Vagina (tissue), 2 donors: ENCODE data around the gene PAPPA. TPM values are rescaled to one million over a fixed set of nuclear protein-coding genes. Genes with fewer than 3 reads are reported as not detected.

Source experiments
- DNase-seq, 2 donors: peaks; one replicate each; pipeline ENCODE4 v3.0.0-alpha.2; 2017; ENCODE audit errors: extremely low spot score in 2 of 2
- H3K27ac ChIP-seq: fragments of 200-600 bp; sonication (generic); one replicate; pipeline ENCODE4 v1.5.1; 2019
- H3K27me3 ChIP-seq: fragments of 200-600 bp; sonication (generic); one replicate; pipeline ENCODE4 v1.5.1; 2019
- H3K36me3 ChIP-seq, 2 donors: fragments of 200-600 bp; sonication (generic); one replicate each; pipeline ENCODE4 v1.5.1; 2017 to 2019
- H3K4me1 ChIP-seq: fragments of 200-600 bp; sonication (generic); one replicate; pipeline ENCODE4 v1.5.1; 2019
- H3K4me3 ChIP-seq, 2 donors: fragments of 200-600 bp; sonication (generic); 1 replicate in 1 of 2; 2 replicates in 1 of 2; pipeline ENCODE4 v1.5.1; 2016 to 2019
- H3K9me3 ChIP-seq: fragments of 200-600 bp; sonication (generic); one replicate; pipeline ENCODE4 v1.5.1; 2019
- CTCF ChIP-seq, 3 experiments: fragments of 450-650 bp in 2 of 3; fragments of 200-600 bp in 1 of 3; sonication (generic) in 1 of 3; IDR thresholded peaks; one replicate each; pipeline ENCODE4 v1.5.1; 2017 to 2019; ENCODE audit warnings: antibody characterized with exemption in 3 of 3, mild to moderate bottlenecking in 2 of 3, moderate library complexity in 2 of 3
- POLR2A ChIP-seq, 2 donors: fragments of 450-650 bp; IDR thresholded peaks; one replicate each; pipeline ENCODE4 v1.6.1; 2017; ENCODE audit warnings: antibody characterized with exemption in 2 of 2, mild to moderate bottlenecking in 2 of 2, moderate library complexity in 2 of 2
- POLR2AphosphoS5 ChIP-seq, 2 donors: sonication (generic); formaldehyde crosslinking; IDR thresholded peaks; one replicate each; pipeline ENCODE4 v1.9.0; 2017; ENCODE audit warnings: antibody characterized with exemption in 2 of 2, mild to moderate bottlenecking in 2 of 2, low read depth in 1 of 2; ENCODE audit not compliant: insufficient read depth in 1 of 2
- intact Hi-C: fragments of 100-400 bp; cut with DNase I; formaldehyde crosslinking; loops from one replicate; pipeline ENCODE4 v1.15.1; 2023
- total RNA-seq: library from RNA; depleted of rRNA; stranded (reverse); fragments of >200 nt; gene quantifications from one replicate; pipeline ENCODE4 v1.2.3, GENCODE V29; 2016

PAPPA gene
- total RNA-seq, 1 donor from 2014 or later = 4.4 TPM

GRCh38 chr9:116416421-116416820 is 262.8 kb downstream of the PAPPA start:
- Histone ChIP-seq H3K4me1 (no peaks in the 10 kb centered on the region), H3K27ac (no peak overlapping the region), H3K27me3 (no peaks in the 10 kb centered on the region), H3K36me3 (no peaks in the 10 kb centered on the region), H3K4me3 (no peak overlapping the region), H3K9me3 (no peaks in the 10 kb centered on the region)
- intact Hi-C loops = no loop called here
- no peak for DNase-seq
- TF ChIP-seq POLR2A (IDR thresholded peaks at IDR 0.05) (no peak), CTCF (IDR thresholded peaks at IDR 0.05) (no peak), POLR2AphosphoS5 (IDR thresholded peaks at IDR 0.05; ENCODE audit: insufficient read depth in 1 of 2, low read depth in 1 of 2) (no peak)

GRCh38 chr9:116417464-116417863 is 263.9 kb downstream of the PAPPA start:
- Histone ChIP-seq H3K4me3 (no peak overlapping the region), H3K27me3 (no peaks in the 10 kb centered on the region), H3K4me1 (no peaks in the 10 kb centered on the region), H3K36me3 (no peaks in the 10 kb centered on the region), H3K27ac (no peak overlapping the region), H3K9me3 (no peaks in the 10 kb centered on the region)
- DNase-seq = no peak
- intact Hi-C loops = no loop called here
- no peak for TF ChIP-seq POLR2AphosphoS5 (IDR thresholded peaks at IDR 0.05; ENCODE audit: insufficient read depth in 1 of 2, low read depth in 1 of 2)
- TF ChIP-seq POLR2A (IDR thresholded peaks at IDR 0.05) = no peak
- no peak for TF ChIP-seq CTCF (IDR thresholded peaks at IDR 0.05)

GRCh38 chr9:116419181-116419580 is 265.6 kb downstream of the PAPPA start:
- H3K4me3 ChIP-seq = no peak overlapping the region
- no peak for TF ChIP-seq CTCF (IDR thresholded peaks at IDR 0.05)
- no peak for TF ChIP-seq POLR2AphosphoS5 (IDR thresholded peaks at IDR 0.05; ENCODE audit: insufficient read depth in 1 of 2, low read depth in 1 of 2)
- H3K36me3 ChIP-seq = no peaks in the 10 kb centered on the region
- no peak for DNase-seq
- H3K4me1 ChIP-seq = no peaks in the 10 kb centered on the region
- no peaks in the 10 kb centered on the region for H3K9me3 ChIP-seq
- intact Hi-C loops = no loop called here
- no peaks in the 10 kb centered on the region for H3K27me3 ChIP-seq
- no peak overlapping the region for H3K27ac ChIP-seq

GRCh38 chr9:116420993-116421538 is 267.5 kb downstream of the PAPPA start:
- H3K4me3 ChIP-seq = no peak overlapping the region
- H3K27ac ChIP-seq = no peak overlapping the region
- no peak for TF ChIP-seq POLR2AphosphoS5 (IDR thresholded peaks at IDR 0.05; ENCODE audit: insufficient read depth in 1 of 2, low read depth in 1 of 2)
- no peak for TF ChIP-seq POLR2A (IDR thresholded peaks at IDR 0.05)
- TF ChIP-seq CTCF (IDR thresholded peaks at IDR 0.05) = no peak
- H3K36me3 ChIP-seq = no peaks in the 10 kb centered on the region
- H3K9me3 ChIP-seq = no peaks in the 10 kb centered on the region
- DNase-seq = no peak
- intact Hi-C loops = no loop called here
- no peaks in the 10 kb centered on the region for H3K4me1 ChIP-seq
- H3K27me3 ChIP-seq = no peaks in the 10 kb centered on the region

GRCh38 chr9:116422119-116422979 is 268.8 kb downstream of the PAPPA start:
- TF ChIP-seq CTCF (IDR thresholded peaks at IDR 0.05) (no peak), POLR2AphosphoS5 (IDR thresholded peaks at IDR 0.05; ENCODE audit: insufficient read depth in 1 of 2, low read depth in 1 of 2) (no peak), POLR2A (IDR thresholded peaks at IDR 0.05) (no peak)
- H3K9me3 ChIP-seq = no peaks in the 10 kb centered on the region
- no peak for DNase-seq
- H3K4me1 ChIP-seq = no peaks in the 10 kb centered on the region
- intact Hi-C loops = no loop called here
- H3K36me3 ChIP-seq = no peaks in the 10 kb centered on the region
- no peaks in the 10 kb centered on the region for H3K27me3 ChIP-seq
- no peak overlapping the region for H3K4me3 ChIP-seq
- H3K27ac ChIP-seq = no peak overlapping the region
